ENCODE data around the gene ARHGAP10.

DNA sequence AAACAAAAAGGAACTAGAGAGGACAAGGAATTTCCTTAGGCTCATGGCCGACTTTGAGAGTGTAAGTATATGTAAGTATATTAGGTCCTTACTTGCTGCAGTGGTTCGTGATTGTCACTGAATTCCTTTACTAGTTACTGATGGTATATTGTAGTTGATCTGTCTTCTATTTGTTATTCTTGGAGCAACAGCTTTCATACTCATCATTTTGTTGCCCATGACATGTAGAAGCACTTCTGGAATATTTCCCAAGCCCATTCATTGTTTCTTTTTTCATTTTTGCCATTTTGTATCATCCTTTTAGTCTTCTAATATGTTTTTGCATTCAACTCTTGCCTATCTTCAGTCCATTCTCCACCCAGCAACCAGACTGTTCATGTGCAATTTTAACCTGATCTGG, 170.0 kb downstream of the ARHGAP10 start:
- TF ChIP-seq EZH2 (IDR thresholded peaks at IDR 0.05): no peak
- no peak for TF ChIP-seq CTCF (IDR thresholded peaks at IDR 0.05)

Measured in neural progenitor cell (in vitro differentiated cells).